Stimulated activated CD8-positive, alpha-beta memory T cell treated with anti-CD3 and anti-CD28 coated beads, Interleukin-4, amount 100 ng/mL, for 4 hours (primary cell): Measurements from ENCODE around the gene ZDHHC14.
"Not testable (repeated sequence)": the region's sequence is repeated elsewhere in the genome, so short reads cannot be mapped to it uniquely, and the experiment has no call there.

Experiments used
- DNase-seq, 2 donors: peaks; one replicate each; pipeline ENCODE4 v3.0.0-alpha.2; 2020; ENCODE audit warnings: low read depth in 2 of 2, low spot score in 1 of 2

ZDHHC14 gene

GRCh38 chr6:157550114-157550989, 169.4 kb downstream of the ZDHHC14 start:
- peak in 1 of 2 donors; percentile 19 for DNase-seq

GRCh38 chr6:157551041-157551832, 170.2 kb downstream of the ZDHHC14 start:
- no peak for DNase-seq

- no peak for DNase-seq
Observed at GRCh38 chr6:157552081-157552747, 171.2 kb downstream of the ZDHHC14 start.

- no peak for DNase-seq
Observed at GRCh38 chr6:157552820-157553485, 172.0 kb downstream of the ZDHHC14 start.

- DNase-seq: no peak
Observed at GRCh38 chr6:157554747-157555146, 173.8 kb downstream of the ZDHHC14 start.

- no peak for DNase-seq
Observed at GRCh38 chr6:157555455-157556143, 174.6 kb downstream of the ZDHHC14 start.

GRCh38 chr6:157556144-157556645, 175.2 kb downstream of the ZDHHC14 start:
- no peak for DNase-seq

- DNase-seq: no peak
Observed at GRCh38 chr6:157556671-157557430, 175.9 kb downstream of the ZDHHC14 start.

GRCh38 chr6:157557559-157557958, 176.6 kb downstream of the ZDHHC14 start:
- DNase-seq: no peak

GRCh38 chr6:157558049-157558448, 177.1 kb downstream of the ZDHHC14 start:
- DNase-seq: no peak

GRCh38 chr6:157558487-157559200, 177.7 kb downstream of the ZDHHC14 start:
- no peak for DNase-seq

GRCh38 chr6:157559201-157559756, 178.3 kb downstream of the ZDHHC14 start:
- DNase-seq: no peak

GRCh38 chr6:157560063-157560462, 179.1 kb downstream of the ZDHHC14 start:
- DNase-seq: not testable (repeated sequence)

GRCh38 chr6:157560691-157561413, 179.9 kb downstream of the ZDHHC14 start:
- DNase-seq: no peak

GRCh38 chr6:157561414-157561790, 180.4 kb downstream of the ZDHHC14 start:
- DNase-seq: no peak

- no peak for DNase-seq
Observed at GRCh38 chr6:157561929-157562810, 181.2 kb downstream of the ZDHHC14 start.

GRCh38 chr6:157562997-157563396, 182.0 kb downstream of the ZDHHC14 start:
- DNase-seq: no peak
